Pancreas (tissue), 10 donors: ENCODE results near the gene HPD. TPM values are rescaled to one million over a fixed set of nuclear protein-coding genes. Genes with fewer than 3 reads are reported as not detected.

Experiments
- ATAC-seq, 4 donors: fragments of 200-7000 bp; cut with Tn5 transposase; one replicate each; pipeline versions ENCODE4 v1.8.0 to v1.9.1; 2020; ENCODE audit warnings: mild to moderate bottlenecking in 4 of 4, moderate library complexity in 4 of 4
- DNase-seq, 6 donors: peaks; one replicate each; pipeline ENCODE4 v3.0.0-alpha.2; 2020
- FAIRE-seq: peaks from 2 replicates; lab custom pipeline; 2012; peaks lifted over from hg19 to GRCh38; lab: Jason Lieb, UNC
- H3K27ac ChIP-seq, 4 donors: fragments of 200-600 bp; sonication (generic); 1 replicate in 3 of 4; 2 replicates in 1 of 4; pipeline versions ENCODE4 v1.5.0 to v1.8.0; 2020
- H3K27me3 ChIP-seq, 4 donors: fragments of 200-600 bp; one replicate each; pipeline ENCODE4 v1.8.0; 2021
- H3K36me3 ChIP-seq, 3 donors: fragments of 200-600 bp; sonication (generic) in 1 of 3; one replicate each; pipeline versions ENCODE4 v1.5.0 to v1.8.0; 2020 to 2021
- H3K4me1 ChIP-seq, 3 donors: fragments of 200-600 bp; one replicate each; pipeline ENCODE4 v1.8.0; 2021
- H3K4me3 ChIP-seq, 4 donors: fragments of 200-600 bp; sonication (generic) in 2 of 4; one replicate each; pipeline versions ENCODE4 v1.5.0 to v1.8.0; 2020 to 2021
- H3K9me3 ChIP-seq, 4 donors: fragments of 200-600 bp; one replicate each; pipeline ENCODE4 v1.8.0; 2021
- WGBS, 2 donors: extraction: QIAGEN DNeasy Blood & Tissue Kit; methylation state at CpG; one replicate each; pipeline ENCODE4 v1.1.7; 2013; 5-methylcytosine and 5-hydroxymethylcytosine counted together
- intact Hi-C, 3 donors: fragments of 100-400 bp; cut with DNase I; formaldehyde crosslinking; loops; one replicate each; pipeline versions ENCODE4 v1.11.1 to v1.14.2; 2022
- polyA plus RNA-seq, 2 donors: library from polyadenylated mRNA; stranded (reverse); fragments of 200-250 nt; gene quantifications; one replicate each; pipeline ENCODE4 v1.2.3, GENCODE V29; 2013
- total RNA-seq, 6 donors: library from RNA; stranded (reverse); fragmentation: NEBNext Ultra II Directional in 4 of 6; extraction: Animal tissue kit (Norgen Biotek cat#: 25700) in 4 of 6; gene quantifications; one replicate each; pipeline versions ENCODE4 v1.2.1 to v1.2.4, GENCODE V29; 2021 to 2023
- TF ChIP-seq, protein P1 (sequence below), 4 donors: fragments of 200-600 bp; sonication (generic) in 3 of 4; IDR thresholded peaks; one replicate each; pipeline versions ENCODE4 v1.5.0 to v1.8.0; 2021; ENCODE audit warnings: antibody characterized with exemption in 4 of 4
- donor health status: healthy with polysubstance abuse.
- donor health status: DM: no; HTN: no; CAD: no; lungs with moderate emphysema.
- donor health status: DM: no; HTN: no; CAD: no.
- donor health status: control.
- donor health status: control.
- donor health status: Bipolar disorder and iron deficiency.
- donor health status: DM: yes; HTN: yes; CAD: no.
- donor health status: DM: no; HTN: no; CAD: no.
- donor health status: DM: no; HTN: no; CAD: no.
- donor health status: DM: yes; HTN: yes; CAD: no.

HPD gene
- total and polyA plus RNA-seq, 8 donors = 0.71 to 3.9 (median 2.5) TPM

DNA sequence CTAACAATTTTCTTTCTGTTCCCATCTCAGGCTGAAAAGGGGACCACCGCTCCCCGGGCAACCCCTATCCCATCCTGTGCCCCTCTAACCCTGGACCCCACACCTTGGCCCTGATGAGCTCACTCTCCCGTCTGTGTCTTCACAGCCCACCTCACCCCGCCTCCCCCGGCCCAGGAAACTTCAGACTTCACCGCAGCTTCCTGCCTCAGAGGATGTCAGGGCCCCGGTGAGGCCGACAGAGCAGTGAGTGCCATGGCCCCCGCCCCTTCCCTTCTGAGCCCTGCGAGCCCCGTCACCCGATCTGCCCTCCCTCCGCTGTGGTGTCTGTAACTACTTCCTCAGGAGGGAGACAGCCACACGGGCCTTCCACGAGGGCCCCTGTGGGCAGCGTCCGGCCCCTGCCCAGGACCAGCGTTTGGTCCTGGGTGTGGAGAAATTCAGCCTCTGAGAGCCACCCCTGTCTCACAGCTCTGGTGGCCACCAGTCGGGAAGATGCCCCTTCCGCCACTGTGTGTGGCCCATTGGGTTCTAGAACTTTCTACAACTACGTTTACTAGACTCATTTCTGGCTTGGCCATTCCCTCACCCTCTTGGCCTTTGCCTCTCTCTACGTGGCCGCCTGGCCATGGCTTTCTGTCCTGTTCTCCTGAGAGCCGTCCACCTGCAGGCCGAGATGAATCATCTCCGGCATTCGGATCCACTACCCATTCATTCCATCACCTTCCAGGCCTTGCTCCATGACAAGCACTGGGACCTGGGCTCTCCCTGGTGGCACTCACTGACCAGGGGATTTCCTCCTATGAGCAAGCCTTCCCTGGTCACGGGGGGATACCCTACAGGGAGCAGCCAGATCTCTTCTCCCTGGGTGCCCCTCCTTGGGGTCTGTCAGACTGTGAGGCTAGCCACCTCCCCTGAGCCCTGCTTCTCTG is 68.6 kb downstream of the HPD start:
- peak overlapping the region in 2 of 4 donors; percentile 44 to 55 for H3K27ac ChIP-seq
- no peaks in the 10 kb centered on the region for H3K36me3 ChIP-seq
- FAIRE-seq = no peak
- ATAC-seq = peak in 2 of 4 donors; percentile 2 to 4
- H3K9me3 ChIP-seq = no peaks in the 10 kb centered on the region
- DNase-seq = peak in 3 of 6 donors; percentile 58 to 74 (median 66)
- TF ChIP-seq, protein P1, sequence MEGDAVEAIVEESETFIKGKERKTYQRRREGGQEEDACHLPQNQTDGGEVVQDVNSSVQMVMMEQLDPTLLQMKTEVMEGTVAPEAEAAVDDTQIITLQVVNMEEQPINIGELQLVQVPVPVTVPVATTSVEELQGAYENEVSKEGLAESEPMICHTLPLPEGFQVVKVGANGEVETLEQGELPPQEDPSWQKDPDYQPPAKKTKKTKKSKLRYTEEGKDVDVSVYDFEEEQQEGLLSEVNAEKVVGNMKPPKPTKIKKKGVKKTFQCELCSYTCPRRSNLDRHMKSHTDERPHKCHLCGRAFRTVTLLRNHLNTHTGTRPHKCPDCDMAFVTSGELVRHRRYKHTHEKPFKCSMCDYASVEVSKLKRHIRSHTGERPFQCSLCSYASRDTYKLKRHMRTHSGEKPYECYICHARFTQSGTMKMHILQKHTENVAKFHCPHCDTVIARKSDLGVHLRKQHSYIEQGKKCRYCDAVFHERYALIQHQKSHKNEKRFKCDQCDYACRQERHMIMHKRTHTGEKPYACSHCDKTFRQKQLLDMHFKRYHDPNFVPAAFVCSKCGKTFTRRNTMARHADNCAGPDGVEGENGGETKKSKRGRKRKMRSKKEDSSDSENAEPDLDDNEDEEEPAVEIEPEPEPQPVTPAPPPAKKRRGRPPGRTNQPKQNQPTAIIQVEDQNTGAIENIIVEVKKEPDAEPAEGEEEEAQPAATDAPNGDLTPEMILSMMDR (IDR thresholded peaks at IDR 0.05) = no peak
- intact Hi-C loops = loop anchor here in 1 of 3 donors (10.0 kb wide), 1 partner anchor 95 kb away; the partner anchor contains the start of gene PSMD9
- H3K4me3 ChIP-seq = no peak overlapping the region
- H3K4me1 ChIP-seq = peaks cover 5 to 13% (median 6%) of the 10 kb centered on the region in 3 donors
- WGBS, 2 donors = 79 to 87% methylated on average over 28 of the region's 28 CpGs
- no peaks in the 10 kb centered on the region for H3K27me3 ChIP-seq

Other genes starting within 250 kb of the HPD start
- 10 to 100 TPM in 1 of 6 donors, 1 to 10 TPM in 5; 3.9 to 11.3 (median 5.8) TPM for gene ORAI1, start 232.3 kb downstream of the HPD start, total RNA-seq
- 1 to 10 TPM; 2.7 to 3.4 TPM for gene ORAI1, start 232.3 kb downstream of the HPD start, polyA plus RNA-seq
- under 1 TPM; 0.19 to 0.70 (median 0.46) TPM for gene MORN3, start 189.2 kb downstream of the HPD start, total RNA-seq
- under 1 TPM; 0.49 to 0.99 TPM for gene MORN3, start 189.2 kb downstream of the HPD start, polyA plus RNA-seq
- gene TMEM120B, start 146.1 kb downstream of the HPD start, total RNA-seq = 10 to 100 TPM in 3 of 6 donors, 1 to 10 TPM in 3; 8.2 to 13.0 (median 10.0) TPM
- 10 to 100 TPM; 11.6 to 19.8 TPM for gene TMEM120B, start 146.1 kb downstream of the HPD start, polyA plus RNA-seq
- gene RHOF, start 65.2 kb downstream of the HPD start, total RNA-seq = 10 to 100 TPM in 1 of 6 donors, 1 to 10 TPM in 5; 3.6 to 12.6 (median 4.9) TPM
- 1 to 10 TPM; 2.8 to 5.6 TPM for gene RHOF, start 65.2 kb downstream of the HPD start, polyA plus RNA-seq
- 10 to 100 TPM; 10.5 to 16.3 (median 12.2) TPM for gene SETD1B, start 54.9 kb downstream of the HPD start, total RNA-seq
- gene SETD1B, start 54.9 kb downstream of the HPD start, polyA plus RNA-seq = 10 to 100 TPM in 1 of 2 donors, 1 to 10 TPM in 1; 9.2 to 18.5 TPM
- gene PSMD9, start 29.9 kb upstream of the HPD start, total RNA-seq = 10 to 100 TPM; 22.4 to 32.8 (median 25.6) TPM
- 10 to 100 TPM; 20.5 to 39.4 TPM for gene PSMD9, start 29.9 kb upstream of the HPD start, polyA plus RNA-seq
- gene CFAP251, start 59.7 kb upstream of the HPD start, total RNA-seq = 1 to 10 TPM; 1.7 to 4.6 (median 2.9) TPM
- 1 to 10 TPM; 5.8 to 5.9 TPM for gene CFAP251, start 59.7 kb upstream of the HPD start, polyA plus RNA-seq
- gene BCL7A, start 163.0 kb upstream of the HPD start, total RNA-seq = 10 to 100 TPM in 3 of 6 donors, 1 to 10 TPM in 3; 8.3 to 13.4 (median 10.5) TPM
- 1 to 10 TPM; 6.9 to 8.3 TPM for gene BCL7A, start 163.0 kb upstream of the HPD start, polyA plus RNA-seq
- 10 to 100 TPM; 44.0 to 78.0 (median 55.5) TPM for gene MLXIP, start 219.9 kb upstream of the HPD start, total RNA-seq
- gene MLXIP, start 219.9 kb upstream of the HPD start, polyA plus RNA-seq = 10 to 100 TPM; 35.4 to 90.1 TPM